BLaER1 treated with 17β-estradiol and CSF1 and Interleukin-3, amounts not matched to agents 10 nM and 100 nM (cell line): ENCODE results near the gene PIK3IP1.

ENCODE experiments used
- H3K27ac ChIP-seq, 11 experiments: shearing (Covaris generic); formaldehyde crosslinking; 2 replicates each; pipeline ENCODE4 v1.8.1; 2022
- H3K27me3 ChIP-seq, 11 experiments: shearing (Covaris generic); formaldehyde crosslinking; 2 replicates each; pipeline ENCODE4 v1.8.1; 2022
- H3K36me3 ChIP-seq, 11 experiments: shearing (Covaris generic); formaldehyde crosslinking; 2 replicates each; pipeline ENCODE4 v1.8.1; 2022
- H3K4me1 ChIP-seq, 10 experiments: shearing (Covaris generic); formaldehyde crosslinking; 2 replicates each; pipeline ENCODE4 v1.8.1; 2022
- H3K4me2 ChIP-seq, 11 experiments: shearing (Covaris generic); formaldehyde crosslinking; 2 replicates each; pipeline ENCODE4 v1.8.1; 2022
- H3K4me3 ChIP-seq, 10 experiments: shearing (Covaris generic); formaldehyde crosslinking; 2 replicates each; pipeline ENCODE4 v1.8.1; 2022
- H3K9ac ChIP-seq, 11 experiments: shearing (Covaris generic); formaldehyde crosslinking; 2 replicates each; pipeline ENCODE4 v1.8.1; 2022
- H3K9me3 ChIP-seq, 11 experiments: shearing (Covaris generic); formaldehyde crosslinking; replicated peaks in 1 of 11; 2 replicates each; pipeline ENCODE4 v1.8.1; 2022
- H4K20me1 ChIP-seq, 11 experiments: shearing (Covaris generic); formaldehyde crosslinking; 2 replicates each; pipeline ENCODE4 v1.8.1; 2022
- Cebpa-rat ChIP-seq, 11 experiments: shearing (Covaris generic); IDR thresholded peaks; 2 replicates each; pipeline ENCODE4 v1.8.1; 2022

Gene PIK3IP1

GRCh38 chr22:31287818-31288495 lies 4.3 kb downstream of the PIK3IP1 start:
- Histone ChIP-seq H3K4me3 (peak overlapping the region in 5 of 10 experiments; percentile 6 to 78 (median 65); a peak in 5 of 20 replicates), H4K20me1 (peaks cover 0 to 34% (median 0%) of the 10 kb centered on the region in 11 experiments; a peak in 7 of 22 replicates), H3K36me3 (peaks cover 1 to 50% (median 6%) of the 10 kb centered on the region in 11 experiments; a peak in 18 of 22 replicates), H3K27ac (peak overlapping the region; percentile 12 to 99 (median 93); a peak in 21 of 22 replicates), H3K27me3 (no peaks in the 10 kb centered on the region; a peak in 2 of 22 replicates), H3K4me2 (peak overlapping the region; percentile 96 to 100 (median 99)), H3K4me1 (peaks cover 75 to 89% (median 83%) of the 10 kb centered on the region in 10 experiments), H3K9me3 (no peaks in the 10 kb centered on the region), H3K9ac (peak overlapping the region; percentile 81 to 98 (median 87); a peak in 15 of 22 replicates)
- TF ChIP-seq Cebpa-rat (IDR thresholded peaks at IDR 0.05): no peak

- peak overlapping the region; percentile 96 to 100 (median 99) for H3K4me2 ChIP-seq
- TF ChIP-seq Cebpa-rat (IDR thresholded peaks at IDR 0.05): no peak
- peaks cover 0 to 48% (median 9%) of the 10 kb centered on the region in 11 experiments; a peak in 10 of 22 replicates for H4K20me1 ChIP-seq
- no peaks in the 10 kb centered on the region for H3K9me3 ChIP-seq
- peak overlapping the region in 1 of 10 experiments; percentile 10; a peak in 1 of 20 replicates for H3K4me3 ChIP-seq
- peaks cover 68 to 86% (median 74%) of the 10 kb centered on the region in 10 experiments for H3K4me1 ChIP-seq
- H3K36me3 ChIP-seq: peaks cover 15 to 63% (median 18%) of the 10 kb centered on the region in 11 experiments; a peak in 21 of 22 replicates
- H3K27me3 ChIP-seq: no peaks in the 10 kb centered on the region; a peak in 2 of 22 replicates
- peak overlapping the region; percentile 6 to 81 (median 56); a peak in 20 of 22 replicates for H3K9ac ChIP-seq
- H3K27ac ChIP-seq: peak overlapping the region; percentile 16 to 93 (median 75); a peak in 21 of 22 replicates
These were observed 5.7 kb downstream of the PIK3IP1 start for GRCh38 chr22:31286360-31287255.

- peaks cover 36 to 80% (median 38%) of the 10 kb centered on the region in 11 experiments for H3K36me3 ChIP-seq
These were observed 7.8 kb downstream of the PIK3IP1 start for GRCh38 chr22:31284281-31285155.

GRCh38 chr22:31282748-31283468 lies 9.4 kb downstream of the PIK3IP1 start:
- Histone ChIP-seq H3K4me3 (no peak overlapping the region), H4K20me1 (peaks cover 0 to 81% (median 21%) of the 10 kb centered on the region in 11 experiments; a peak in 13 of 22 replicates), H3K27ac (0 out of 22 replicates have a peak overlapping the region, but pooled peaks of 1 of the 11 experiments have one; percentile 18), H3K9ac (0 out of 22 replicates have a peak overlapping the region, but pooled peaks of 1 of the 11 experiments have one; percentile 2), H3K36me3 (peaks cover 52 to 84% (median 54%) of the 10 kb centered on the region in 11 experiments), H3K4me2 (0 out of 22 replicates have a peak overlapping the region, but pooled peaks of 2 of the 11 experiments have one; percentile 10 to 98), H3K9me3 (no peaks in the 10 kb centered on the region), H3K27me3 (no peaks in the 10 kb centered on the region), H3K4me1 (peaks cover 40 to 62% (median 41%) of the 10 kb centered on the region in 10 experiments)
- TF ChIP-seq Cebpa-rat (IDR thresholded peaks at IDR 0.05): no peak

More at GRCh38 chr22:31284281-31285155, 7.8 kb downstream of the PIK3IP1 start:
- no peak for TF ChIP-seq Cebpa-rat (IDR thresholded peaks at IDR 0.05)
- Histone ChIP-seq H3K9ac (peak overlapping the region in 4 of 11 experiments; percentile 25 to 58 (median 40); a peak in 7 of 22 replicates), H3K9me3 (no peaks in the 10 kb centered on the region), H3K4me1 (peaks cover 56 to 78% (median 57%) of the 10 kb centered on the region in 10 experiments), H3K27me3 (no peaks in the 10 kb centered on the region), H3K27ac (peak overlapping the region in 9 of 11 experiments; percentile 16 to 71 (median 52); a peak in 14 of 22 replicates), H4K20me1 (peaks cover 0 to 68% (median 13%) of the 10 kb centered on the region in 11 experiments; a peak in 13 of 22 replicates), H3K4me3 (no peak overlapping the region), H3K4me2 (peak overlapping the region; percentile 96 to 100 (median 99))

- Histone ChIP-seq H3K9ac (no peak overlapping the region), H3K36me3 (peaks cover 63 to 95% (median 66%) of the 10 kb centered on the region in 11 experiments), H4K20me1 (peaks cover 0 to 92% (median 21%) of the 10 kb centered on the region in 11 experiments; a peak in 13 of 22 replicates), H3K27me3 (no peaks in the 10 kb centered on the region), H3K4me1 (peaks cover 28 to 50% (median 30%) of the 10 kb centered on the region in 10 experiments), H3K4me2 (no peak overlapping the region), H3K9me3 (no peaks in the 10 kb centered on the region), H3K27ac (no peak overlapping the region), H3K4me3 (no peak overlapping the region)
- no peak for TF ChIP-seq Cebpa-rat (IDR thresholded peaks at IDR 0.05)
These were observed 10.6 kb downstream of the PIK3IP1 start for GRCh38 chr22:31281733-31282132.

- no peak for TF ChIP-seq Cebpa-rat (IDR thresholded peaks at IDR 0.05)
- no peak overlapping the region for H3K4me3 ChIP-seq
- no peak overlapping the region for H3K27ac ChIP-seq
- peaks cover 0 to 91% (median 21%) of the 10 kb centered on the region in 11 experiments; a peak in 14 of 22 replicates for H4K20me1 ChIP-seq
- H3K9me3 ChIP-seq: no peaks in the 10 kb centered on the region
- no peaks in the 10 kb centered on the region for H3K27me3 ChIP-seq
- peaks cover 79 to 99% (median 83%) of the 10 kb centered on the region in 11 experiments for H3K36me3 ChIP-seq
- no peak overlapping the region for H3K4me2 ChIP-seq
- peaks cover 10 to 33% (median 12%) of the 10 kb centered on the region in 10 experiments for H3K4me1 ChIP-seq
- H3K9ac ChIP-seq: no peak overlapping the region
These were observed 12.3 kb downstream of the PIK3IP1 start for GRCh38 chr22:31279821-31280505.

- no peak for TF ChIP-seq Cebpa-rat (IDR thresholded peaks at IDR 0.05)
- peaks cover 86 to 99% (median 90%) of the 10 kb centered on the region in 11 experiments for H3K36me3 ChIP-seq
- H3K4me1 ChIP-seq: peaks cover 4 to 26% (median 5%) of the 10 kb centered on the region in 10 experiments
- H3K27me3 ChIP-seq: no peaks in the 10 kb centered on the region
- H4K20me1 ChIP-seq: peaks cover 0 to 91% (median 21%) of the 10 kb centered on the region in 11 experiments; a peak in 14 of 22 replicates
- H3K4me3 ChIP-seq: no peak overlapping the region
- H3K27ac ChIP-seq: no peak overlapping the region
- H3K4me2 ChIP-seq: no peak overlapping the region
- peak overlapping the region in 1 of 11 experiments; percentile 22; a peak in 1 of 22 replicates for H3K9ac ChIP-seq
- no peaks in the 10 kb centered on the region for H3K9me3 ChIP-seq
These were observed 13.0 kb downstream of the PIK3IP1 start for GRCh38 chr22:31279327-31279669.
